GDM1 (cell line): Measurements from ENCODE around the gene GPD1.
"Not testable (repeated sequence)": the region's sequence is repeated elsewhere in the genome, so short reads cannot be mapped to it uniquely, and the experiment has no call there.

Experiments
- DNase-seq: peaks from one replicate; lab custom pipeline; 2025; lab: John Stamatoyannopoulos, UW

GPD1 gene

DNA sequence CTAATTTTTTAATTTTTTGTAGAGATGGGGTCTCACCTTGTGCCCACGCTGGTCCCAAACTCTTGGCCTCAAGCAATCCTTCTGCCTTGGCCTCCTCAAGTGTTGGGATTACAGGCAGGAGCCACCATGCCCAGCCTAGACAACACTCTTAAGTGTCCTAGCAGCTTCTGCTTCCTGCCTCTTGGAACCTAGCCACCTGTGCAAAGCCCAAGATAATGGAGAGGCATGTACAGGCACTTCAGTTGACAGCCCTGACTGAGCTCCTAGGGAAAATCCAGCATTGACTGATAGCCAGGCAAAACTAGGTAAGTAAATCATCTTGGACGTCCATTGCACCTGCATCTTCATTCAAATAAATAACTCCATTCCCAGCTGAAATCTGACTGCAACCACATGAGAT, 23.7 kb downstream of the GPD1 start:
- no peak for DNase-seq

DNA sequence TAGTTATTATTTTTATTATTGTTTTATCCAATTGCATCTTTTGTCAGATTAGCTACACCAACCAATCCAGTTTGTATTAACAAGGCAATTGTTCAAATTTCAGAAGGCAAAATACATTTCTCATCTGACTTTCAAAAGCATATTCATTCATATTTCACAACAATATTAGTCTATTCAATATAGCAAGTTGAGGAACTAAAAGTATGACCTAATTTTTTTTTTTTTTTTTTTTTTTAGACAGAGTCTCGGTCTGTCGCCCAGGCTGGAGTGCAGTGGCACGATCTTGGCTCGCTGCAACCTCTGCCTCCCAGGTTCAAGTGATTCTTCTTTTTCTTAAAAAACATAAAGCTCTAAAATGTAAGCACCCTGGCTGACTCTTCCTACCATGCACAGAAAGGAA, 25.5 kb downstream of the GPD1 start:
- DNase-seq: no peak

DNA sequence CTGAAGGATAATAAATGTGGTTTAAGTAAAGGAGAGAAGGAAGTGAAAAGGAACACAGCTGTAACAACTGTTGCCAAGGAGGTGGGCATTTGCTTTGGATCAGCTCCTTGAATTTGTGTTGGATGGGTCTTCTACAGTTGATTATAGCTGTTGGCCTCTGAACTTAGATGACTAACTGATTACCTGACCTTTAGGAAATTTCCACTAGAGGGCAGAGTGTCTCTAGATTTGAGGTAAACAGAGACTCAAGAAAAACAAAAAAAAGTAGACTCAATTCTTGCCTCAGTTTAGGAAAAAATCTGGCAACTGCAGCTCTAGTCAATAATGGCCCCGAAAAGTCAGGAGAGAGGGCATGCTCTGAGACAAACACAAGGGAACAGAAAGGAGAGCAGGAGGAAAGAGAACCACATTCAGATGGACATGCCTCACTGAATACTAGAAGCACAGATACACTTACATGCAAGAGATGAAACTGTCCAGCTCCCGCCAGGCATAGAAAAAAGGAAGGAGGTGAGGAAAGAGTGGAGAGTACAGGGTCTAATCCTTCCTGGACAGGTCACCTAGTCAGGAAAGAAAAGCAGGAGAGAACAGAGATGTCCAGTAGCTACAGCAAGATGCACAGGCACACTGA, 28.8 kb downstream of the GPD1 start:
- DNase-seq: no peak

DNA sequence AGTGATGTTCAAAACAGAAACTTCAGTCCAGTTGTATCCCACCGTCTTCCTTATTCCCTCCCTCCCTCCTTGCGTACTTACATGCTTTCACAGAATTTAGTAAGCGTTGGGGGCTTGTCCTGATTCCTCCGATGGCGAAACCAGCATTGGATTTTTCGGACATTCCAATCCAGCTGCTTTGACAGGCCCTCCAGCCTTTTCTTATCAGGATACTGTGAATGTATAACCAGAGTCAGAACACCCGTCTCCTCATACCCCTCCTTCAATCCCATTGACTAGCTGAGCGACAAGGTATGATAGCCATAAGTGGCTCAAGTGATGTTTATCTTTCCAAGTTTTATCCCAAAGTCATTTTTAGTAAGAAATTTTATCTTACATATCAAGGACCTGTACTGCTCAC, 39.2 kb downstream of the GPD1 start:
- no peak for DNase-seq

DNA sequence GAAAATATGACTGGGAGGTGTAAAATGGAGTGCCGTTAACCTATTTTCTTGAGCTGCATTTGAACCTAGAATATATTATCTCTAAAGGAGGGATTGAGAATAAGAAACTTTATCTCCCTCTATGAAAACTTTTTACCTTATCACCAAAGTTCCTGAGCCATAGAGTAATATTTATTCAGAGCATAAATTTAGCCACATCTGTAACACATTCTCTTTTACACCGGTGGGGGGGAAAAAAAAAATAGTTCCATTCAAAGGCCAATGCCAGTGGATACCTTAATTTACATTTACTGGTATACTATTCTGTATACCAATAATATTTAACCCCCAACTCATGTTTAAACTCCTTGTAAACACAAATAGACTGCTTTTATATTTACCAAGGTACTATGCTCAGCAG, 41.6 kb downstream of the GPD1 start:
- no peak for DNase-seq

DNA sequence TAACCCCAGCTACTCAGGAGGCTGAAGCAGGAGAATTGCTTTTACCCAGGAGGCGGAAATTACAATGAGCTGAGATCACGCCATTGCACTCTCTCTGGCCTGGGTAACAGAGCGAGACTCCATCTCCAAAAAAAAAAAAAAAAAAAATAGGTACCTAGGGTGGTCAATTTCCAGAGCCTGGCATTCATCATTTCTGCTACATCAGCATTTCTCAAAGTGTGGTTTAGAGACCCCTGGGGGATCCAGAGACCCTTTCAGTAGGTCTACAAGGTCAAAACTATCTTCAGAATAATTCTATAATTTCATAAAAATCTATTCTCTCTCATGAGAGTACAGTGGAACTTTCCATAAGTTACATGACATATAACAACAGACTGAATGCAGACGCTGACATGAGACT, 43.5 kb downstream of the GPD1 start:
- DNase-seq: no peak

DNA sequence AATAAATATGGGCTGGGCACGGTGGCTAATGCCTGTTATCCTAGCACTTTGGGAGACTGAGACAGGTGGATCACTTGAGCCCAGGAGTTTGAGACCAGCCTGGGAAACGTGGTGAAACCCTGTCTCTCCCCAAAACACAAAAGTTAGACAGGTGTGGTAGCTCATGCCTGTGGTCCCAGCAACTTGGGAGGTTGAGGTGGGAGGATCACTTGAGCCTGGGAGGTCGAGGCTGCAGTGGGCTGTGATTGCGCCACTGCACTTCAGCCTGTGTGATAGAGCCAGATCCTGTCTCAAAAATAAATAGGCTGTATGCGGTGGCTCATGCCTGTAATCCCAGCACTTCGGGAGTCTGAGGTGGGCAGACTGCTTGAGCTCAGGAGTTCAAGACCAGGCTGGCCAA, 44.2 kb downstream of the GPD1 start:
- DNase-seq: not testable (repeated sequence)

DNA sequence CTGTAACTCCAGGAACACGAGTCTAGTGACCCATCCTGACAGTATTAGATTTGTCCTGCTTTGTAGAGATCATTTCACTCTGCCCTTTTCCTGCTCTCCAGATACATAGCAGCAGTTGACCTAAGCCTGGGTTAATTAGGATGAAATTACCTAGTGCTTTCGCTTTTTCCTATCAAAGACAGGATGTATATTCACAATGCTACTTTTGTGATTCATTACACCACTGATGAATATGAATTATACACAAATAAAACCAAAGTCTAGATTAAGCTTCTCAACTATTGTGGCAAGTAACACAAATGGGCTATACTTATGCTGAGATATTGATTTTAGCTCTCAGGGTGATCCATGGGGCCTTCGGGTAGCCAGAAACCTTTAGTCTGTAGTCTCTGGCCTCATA, 45.5 kb downstream of the GPD1 start:
- no peak for DNase-seq

DNA sequence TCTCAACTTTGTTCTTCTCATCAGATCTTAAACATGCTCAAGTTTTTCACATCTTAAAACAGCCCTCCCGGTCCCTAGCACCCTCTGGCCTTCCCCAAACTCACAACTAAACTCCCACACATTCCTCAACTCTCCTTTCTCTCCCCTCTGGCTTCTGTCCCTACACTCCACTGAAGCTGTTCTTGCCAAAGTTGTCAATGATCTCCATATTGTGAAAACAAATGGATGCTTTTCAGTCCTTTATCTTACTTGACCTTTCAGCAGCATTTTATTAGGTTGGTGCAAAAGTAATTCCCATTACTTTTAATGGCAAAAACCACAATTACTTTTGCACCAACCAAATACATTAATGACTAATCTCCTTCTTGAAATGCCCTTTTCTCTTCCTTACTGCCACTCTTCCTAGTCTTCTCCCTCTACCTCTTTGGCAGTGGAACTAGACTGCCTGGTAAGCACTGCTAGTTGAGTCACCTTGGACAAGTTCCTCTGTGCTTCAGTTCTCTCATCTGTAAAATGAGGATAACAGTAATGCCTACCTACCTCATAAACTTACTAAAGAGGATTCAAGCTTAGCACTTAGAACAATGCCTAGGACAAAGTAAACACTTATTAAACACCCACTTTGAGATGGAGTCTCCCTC, 47.4 kb downstream of the GPD1 start:
- no peak for DNase-seq

DNA sequence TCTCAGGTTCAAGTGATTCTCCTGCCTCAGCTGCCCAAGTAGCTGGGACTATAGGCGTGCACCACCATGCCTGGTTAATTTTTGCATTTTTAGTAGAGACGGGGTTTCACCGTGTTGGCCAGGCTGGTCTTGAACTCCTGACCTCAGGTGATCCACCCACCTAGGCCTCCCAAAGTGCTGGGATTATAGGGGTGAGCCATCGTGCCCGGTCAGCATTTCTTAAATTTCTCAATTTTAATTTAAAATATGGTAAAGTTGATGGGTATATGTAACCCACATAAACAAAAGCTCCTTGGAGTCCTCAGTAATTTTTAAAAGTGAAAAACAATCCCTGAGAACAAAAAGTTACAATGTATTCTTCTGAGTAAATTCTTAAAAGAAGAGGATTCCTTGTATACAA, 51.1 kb downstream of the GPD1 start:
- not testable (repeated sequence) for DNase-seq

DNA sequence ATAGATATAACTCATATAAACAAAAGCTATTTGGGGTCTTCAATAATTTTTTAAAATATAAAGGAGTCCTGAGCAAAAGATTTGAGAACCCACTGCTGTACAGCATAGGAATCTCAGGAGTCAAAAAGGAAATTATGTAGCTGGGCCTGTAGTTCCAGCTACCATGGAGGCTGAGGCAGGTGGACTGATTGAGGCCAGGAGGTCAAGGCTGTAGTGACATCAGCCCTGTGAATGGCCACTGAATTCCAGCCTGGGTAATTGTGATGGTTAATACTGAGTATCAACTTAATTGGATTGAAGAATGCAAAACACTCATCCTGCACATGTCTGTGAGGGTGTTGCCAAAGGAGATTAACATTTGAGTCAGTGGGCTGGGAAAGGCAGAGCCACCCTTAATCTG, 52.8 kb downstream of the GPD1 start:
- DNase-seq: no peak

DNA sequence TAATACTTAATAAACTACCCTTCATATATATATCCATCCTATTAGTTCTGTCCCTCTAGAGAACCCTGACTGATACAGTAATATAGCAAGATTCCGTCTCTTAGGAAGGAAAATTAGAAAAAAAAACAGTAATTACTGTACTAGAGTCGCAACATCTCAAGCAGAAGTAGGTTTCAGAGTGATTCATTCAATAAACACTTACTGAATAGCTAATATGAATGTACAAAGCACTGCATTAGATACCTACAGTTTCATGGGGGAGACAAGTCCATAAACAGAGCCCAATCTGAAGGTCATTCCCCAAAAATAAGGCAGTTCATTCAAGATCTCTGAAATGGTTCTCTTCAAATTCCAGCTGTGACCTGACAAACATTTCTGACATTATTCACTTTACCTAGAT, 53.5 kb downstream of the GPD1 start:
- no peak for DNase-seq

DNA sequence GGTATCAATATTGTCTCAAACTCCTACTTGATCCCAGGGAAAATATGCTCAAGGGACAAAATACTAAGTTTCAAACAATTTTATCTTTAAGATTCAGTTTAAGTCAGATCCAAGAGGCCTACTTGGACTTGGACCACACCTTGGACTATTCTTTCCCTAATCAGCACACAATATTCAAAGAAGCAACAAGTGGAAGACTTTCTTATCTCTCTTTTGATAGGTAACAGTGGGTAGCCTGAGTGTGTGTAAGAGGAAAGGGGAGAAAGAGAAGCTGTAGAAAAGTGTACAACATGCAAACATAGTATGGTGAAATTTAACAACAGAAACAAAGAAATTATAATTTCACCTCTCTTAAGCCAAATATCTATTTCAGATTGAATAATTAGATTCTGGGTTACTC, 56.8 kb downstream of the GPD1 start:
- DNase-seq: no peak
